Measurements from ENCODE around the gene VPS26A.
A peak's percentile ranks its signal among the peaks of the same experiment; 100 is the strongest.

VPS26A gene

DNA sequence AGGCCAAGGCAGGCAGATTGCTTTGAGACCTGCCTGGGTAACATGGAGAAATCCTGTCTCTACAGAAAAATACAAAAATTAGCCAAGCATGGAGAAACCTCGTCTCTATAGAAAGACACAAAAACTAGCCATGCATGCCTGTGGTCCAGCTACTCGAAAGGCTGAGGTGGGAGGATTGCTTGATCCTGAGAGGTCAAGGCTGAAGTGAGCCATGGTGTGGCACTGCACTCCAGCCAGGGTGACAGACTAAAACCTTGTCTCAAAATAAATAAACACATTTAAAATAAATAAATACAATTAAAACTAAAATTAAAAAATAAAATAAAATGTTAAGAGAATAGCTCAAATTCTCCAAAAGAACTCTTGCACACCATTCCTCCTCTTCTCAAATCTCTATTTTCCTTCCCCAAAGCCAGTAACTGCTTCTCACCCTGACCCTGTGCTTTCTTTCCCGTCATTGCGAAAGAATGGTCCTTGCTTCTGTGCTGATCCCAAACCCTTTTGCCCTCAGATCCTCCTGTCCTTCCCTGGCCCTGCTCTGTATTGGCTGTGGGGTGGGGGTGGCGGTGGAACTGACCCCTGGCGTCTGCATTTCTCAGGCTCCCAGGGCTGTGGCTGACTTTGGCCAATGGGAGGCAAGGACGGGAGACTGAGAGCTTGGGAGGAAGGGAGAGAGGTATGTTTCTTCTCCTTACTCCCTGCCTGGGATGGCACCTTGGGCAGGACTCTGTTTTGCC lies 23.7 kb upstream of the VPS26A start:
- H2BK5ac ChIP-seq (ENCODE audit: low read depth, low read length, poor library complexity): no peak overlapping the region
- no peaks in the 10 kb centered on the region for H3K36me3 ChIP-seq (ENCODE audit: control insufficient read depth in 1 of 2, insufficient read depth in 2 of 2, low read length in 2 of 2)
- no CpG with 5 or more reads among the region's 7 CpGs for WGBS (ENCODE audit: extremely low coverage, insufficient coverage, insufficient read length)
- H4K91ac ChIP-seq (ENCODE audit: low read depth, low read length): no peak overlapping the region
- H2BK12ac ChIP-seq (ENCODE audit: low read length): no peak overlapping the region
- H3K9ac ChIP-seq (ENCODE audit: low read length): no peak overlapping the region
- no peak overlapping the region for H3K4me2 ChIP-seq (ENCODE audit: low read length)
- H3K4me1 ChIP-seq (ENCODE audit: control insufficient read depth in 1 of 2, insufficient read depth in 2 of 2, low read length in 2 of 2): no peaks in the 10 kb centered on the region
- no peak overlapping the region for H3K18ac ChIP-seq (ENCODE audit: low read length)
- no peaks in the 10 kb centered on the region for H3K79me2 ChIP-seq (ENCODE audit: control insufficient read depth, insufficient read depth, low read length, poor library complexity)
- H3K27ac ChIP-seq (ENCODE audit: low read depth, low read length): no peak overlapping the region
- H3K4ac ChIP-seq (ENCODE audit: low read depth, low read length): no peak overlapping the region
- H3K27me3 ChIP-seq (ENCODE audit: insufficient read depth, low read length): no peaks in the 10 kb centered on the region
- H2AK5ac ChIP-seq (ENCODE audit: low read length): no peak overlapping the region
- no peaks in the 10 kb centered on the region for H3K9me3 ChIP-seq (ENCODE audit: insufficient read depth, low read depth, low read length)
- no peak overlapping the region for H2AFZ ChIP-seq (ENCODE audit: insufficient read depth, low read length, poor library complexity)
- no peak overlapping the region for H2BK120ac ChIP-seq (ENCODE audit: insufficient read depth, low read length, poor library complexity)
- no peak overlapping the region for H3K4me3 ChIP-seq (ENCODE audit: low read depth, low read length)
- DNase-seq: no peak
- H4K12ac ChIP-seq (ENCODE audit: low read depth, low read length): no peak overlapping the region
- no peak overlapping the region for H3K23ac ChIP-seq (ENCODE audit: low read length)
- no peak overlapping the region for H4K8ac ChIP-seq (ENCODE audit: low read depth, low read length)
- H3K14ac ChIP-seq (ENCODE audit: low read length): no peak overlapping the region
- H3K79me1 ChIP-seq (ENCODE audit: low read length): no peaks in the 10 kb centered on the region

DNA sequence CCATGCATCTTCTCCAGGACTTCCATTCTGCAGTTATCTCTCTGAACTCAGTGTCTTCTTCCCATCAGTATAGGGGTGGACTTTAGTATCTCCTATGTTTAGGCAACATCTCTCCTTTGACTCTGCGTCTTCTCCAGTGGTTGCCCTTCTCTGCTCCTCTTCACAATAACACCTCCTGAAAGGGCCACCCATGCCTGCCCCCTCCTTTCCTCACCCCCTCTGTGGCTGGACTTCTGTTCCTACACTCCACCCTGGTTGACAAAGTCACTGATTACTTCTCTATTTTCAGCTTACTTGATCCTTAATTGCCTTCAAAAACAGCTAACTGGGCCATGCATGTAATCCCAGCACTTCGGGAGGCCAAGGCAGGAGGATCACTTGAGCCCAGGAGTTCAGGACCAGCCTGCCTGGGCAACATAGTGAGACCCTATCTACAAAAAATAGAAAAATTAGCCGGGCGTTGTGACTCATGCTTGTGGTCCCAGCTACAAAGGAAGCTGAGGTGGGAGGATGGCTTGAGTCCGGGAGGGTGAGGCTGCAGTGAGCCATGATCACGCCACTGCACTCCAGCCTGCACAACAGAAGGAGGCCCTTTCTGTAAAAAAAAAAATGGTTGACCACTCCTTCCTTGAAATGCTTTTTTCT lies 22.4 kb upstream of the VPS26A start:
- H3K4me2 ChIP-seq (ENCODE audit: low read length): no peak overlapping the region
- H3K4ac ChIP-seq (ENCODE audit: low read depth, low read length): no peak overlapping the region
- H3K79me1 ChIP-seq (ENCODE audit: low read length): no peaks in the 10 kb centered on the region
- H3K18ac ChIP-seq (ENCODE audit: low read length): no peak overlapping the region
- no peak overlapping the region for H4K8ac ChIP-seq (ENCODE audit: low read depth, low read length)
- no peak overlapping the region for H3K27ac ChIP-seq (ENCODE audit: low read depth, low read length)
- H4K91ac ChIP-seq (ENCODE audit: low read depth, low read length): no peak overlapping the region
- no peak overlapping the region for H2BK12ac ChIP-seq (ENCODE audit: low read length)
- no peak overlapping the region for H3K4me3 ChIP-seq (ENCODE audit: low read depth, low read length)
- H3K4me1 ChIP-seq (ENCODE audit: control insufficient read depth in 1 of 2, insufficient read depth in 2 of 2, low read length in 2 of 2): no peaks in the 10 kb centered on the region
- H3K36me3 ChIP-seq (ENCODE audit: control insufficient read depth in 1 of 2, insufficient read depth in 2 of 2, low read length in 2 of 2): no peaks in the 10 kb centered on the region
- H2BK5ac ChIP-seq (ENCODE audit: low read depth, low read length, poor library complexity): no peak overlapping the region
- peak in 1 of 2 donors; percentile 31 for DNase-seq
- H2AFZ ChIP-seq (ENCODE audit: insufficient read depth, low read length, poor library complexity): no peak overlapping the region
- no peak overlapping the region for H2AK5ac ChIP-seq (ENCODE audit: low read length)
- H4K12ac ChIP-seq (ENCODE audit: low read depth, low read length): no peak overlapping the region
- no peaks in the 10 kb centered on the region for H3K9me3 ChIP-seq (ENCODE audit: insufficient read depth, low read depth, low read length)
- H2BK120ac ChIP-seq (ENCODE audit: insufficient read depth, low read length, poor library complexity): no peak overlapping the region
- H3K79me2 ChIP-seq (ENCODE audit: control insufficient read depth, insufficient read depth, low read length, poor library complexity): no peaks in the 10 kb centered on the region
- no peak overlapping the region for H3K14ac ChIP-seq (ENCODE audit: low read length)
- no peak overlapping the region for H3K23ac ChIP-seq (ENCODE audit: low read length)
- no peak overlapping the region for H3K9ac ChIP-seq (ENCODE audit: low read length)
- H3K27me3 ChIP-seq (ENCODE audit: insufficient read depth, low read length): no peaks in the 10 kb centered on the region
- WGBS (ENCODE audit: extremely low coverage, insufficient coverage, insufficient read length): no CpG with 5 or more reads among the region's 6 CpGs

DNA sequence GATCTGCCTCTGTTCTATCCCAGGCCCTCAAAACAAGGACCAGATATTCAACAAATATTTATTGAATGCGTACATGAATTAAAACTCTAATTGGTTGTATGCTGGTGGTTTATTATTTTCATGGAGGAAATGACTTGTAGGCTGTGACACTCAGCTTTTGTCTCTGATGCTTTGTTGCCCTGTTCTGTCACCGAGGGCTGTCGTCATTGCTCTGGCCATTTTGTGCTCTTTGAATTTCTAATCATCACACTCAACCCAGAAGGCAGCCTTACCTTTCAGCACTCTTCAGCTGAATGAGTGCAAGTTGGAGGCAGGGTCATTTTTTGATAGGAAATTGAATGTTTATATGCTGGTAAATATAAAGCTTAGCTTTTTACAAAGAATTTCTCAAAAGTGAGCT lies 21.5 kb upstream of the VPS26A start:
- no peak overlapping the region for H3K27ac ChIP-seq (ENCODE audit: low read depth, low read length)
- H3K18ac ChIP-seq (ENCODE audit: low read length): no peak overlapping the region
- no peak overlapping the region for H2BK5ac ChIP-seq (ENCODE audit: low read depth, low read length, poor library complexity)
- no peak overlapping the region for H2BK120ac ChIP-seq (ENCODE audit: insufficient read depth, low read length, poor library complexity)
- H3K4me3 ChIP-seq (ENCODE audit: low read depth, low read length): no peak overlapping the region
- no peak overlapping the region for H3K4me2 ChIP-seq (ENCODE audit: low read length)
- H3K79me2 ChIP-seq (ENCODE audit: control insufficient read depth, insufficient read depth, low read length, poor library complexity): no peaks in the 10 kb centered on the region
- H3K14ac ChIP-seq (ENCODE audit: low read length): no peak overlapping the region
- DNase-seq: no peak
- no peak overlapping the region for H2AK5ac ChIP-seq (ENCODE audit: low read length)
- no peak overlapping the region for H3K23ac ChIP-seq (ENCODE audit: low read length)
- H4K91ac ChIP-seq (ENCODE audit: low read depth, low read length): no peak overlapping the region
- WGBS (ENCODE audit: extremely low coverage, insufficient coverage, insufficient read length): no CpG with 5 or more reads among the region's 3 CpGs
- no peaks in the 10 kb centered on the region for H3K79me1 ChIP-seq (ENCODE audit: low read length)
- no peak overlapping the region for H4K12ac ChIP-seq (ENCODE audit: low read depth, low read length)
- no peaks in the 10 kb centered on the region for H3K9me3 ChIP-seq (ENCODE audit: insufficient read depth, low read depth, low read length)
- no peaks in the 10 kb centered on the region for H3K36me3 ChIP-seq (ENCODE audit: control insufficient read depth in 1 of 2, insufficient read depth in 2 of 2, low read length in 2 of 2)
- H4K8ac ChIP-seq (ENCODE audit: low read depth, low read length): no peak overlapping the region
- H3K4ac ChIP-seq (ENCODE audit: low read depth, low read length): no peak overlapping the region
- no peak overlapping the region for H2BK12ac ChIP-seq (ENCODE audit: low read length)
- H3K4me1 ChIP-seq (ENCODE audit: control insufficient read depth in 1 of 2, insufficient read depth in 2 of 2, low read length in 2 of 2): no peaks in the 10 kb centered on the region
- no peak overlapping the region for H2AFZ ChIP-seq (ENCODE audit: insufficient read depth, low read length, poor library complexity)
- no peaks in the 10 kb centered on the region for H3K27me3 ChIP-seq (ENCODE audit: insufficient read depth, low read length)
- no peak overlapping the region for H3K9ac ChIP-seq (ENCODE audit: low read length)

DNA sequence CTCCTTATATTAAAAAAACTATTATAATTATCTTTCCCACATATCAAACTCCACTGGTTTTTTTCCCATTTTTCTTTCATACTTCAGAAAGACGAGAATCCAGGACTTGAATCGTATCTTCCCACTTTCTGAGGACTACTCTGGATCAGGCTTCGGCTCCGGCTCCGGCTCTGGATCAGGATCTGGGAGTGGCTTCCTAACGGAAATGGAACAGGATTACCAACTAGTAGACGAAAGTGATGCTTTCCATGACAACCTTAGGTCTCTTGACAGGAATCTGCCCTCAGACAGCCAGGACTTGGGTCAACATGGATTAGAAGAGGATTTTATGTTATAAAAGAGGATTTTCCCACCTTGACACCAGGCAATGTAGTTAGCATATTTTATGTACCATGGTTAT lies 20.2 kb upstream of the VPS26A start:
- no peak overlapping the region for H3K4ac ChIP-seq (ENCODE audit: low read depth, low read length)
- no peak overlapping the region for H4K91ac ChIP-seq (ENCODE audit: low read depth, low read length)
- H3K36me3 ChIP-seq (ENCODE audit: control insufficient read depth in 1 of 2, insufficient read depth in 2 of 2, low read length in 2 of 2): no peaks in the 10 kb centered on the region
- no peak overlapping the region for H3K14ac ChIP-seq (ENCODE audit: low read length)
- no peaks in the 10 kb centered on the region for H3K4me1 ChIP-seq (ENCODE audit: control insufficient read depth in 1 of 2, insufficient read depth in 2 of 2, low read length in 2 of 2)
- no peak overlapping the region for H3K27ac ChIP-seq (ENCODE audit: low read depth, low read length)
- no peak overlapping the region for H2BK5ac ChIP-seq (ENCODE audit: low read depth, low read length, poor library complexity)
- H2AK5ac ChIP-seq (ENCODE audit: low read length): no peak overlapping the region
- H2AFZ ChIP-seq (ENCODE audit: insufficient read depth, low read length, poor library complexity): no peak overlapping the region
- no peaks in the 10 kb centered on the region for H3K9me3 ChIP-seq (ENCODE audit: insufficient read depth, low read depth, low read length)
- no peak overlapping the region for H3K9ac ChIP-seq (ENCODE audit: low read length)
- no peaks in the 10 kb centered on the region for H3K79me2 ChIP-seq (ENCODE audit: control insufficient read depth, insufficient read depth, low read length, poor library complexity)
- no peak overlapping the region for H3K4me2 ChIP-seq (ENCODE audit: low read length)
- no peaks in the 10 kb centered on the region for H3K27me3 ChIP-seq (ENCODE audit: insufficient read depth, low read length)
- H4K12ac ChIP-seq (ENCODE audit: low read depth, low read length): no peak overlapping the region
- H3K18ac ChIP-seq (ENCODE audit: low read length): no peak overlapping the region
- no peak overlapping the region for H2BK12ac ChIP-seq (ENCODE audit: low read length)
- no peak overlapping the region for H4K8ac ChIP-seq (ENCODE audit: low read depth, low read length)
- H3K23ac ChIP-seq (ENCODE audit: low read length): no peak overlapping the region
- no peak for DNase-seq
- H3K79me1 ChIP-seq (ENCODE audit: low read length): no peaks in the 10 kb centered on the region
- H2BK120ac ChIP-seq (ENCODE audit: insufficient read depth, low read length, poor library complexity): no peak overlapping the region
- no peak overlapping the region for H3K4me3 ChIP-seq (ENCODE audit: low read depth, low read length)
- no CpG with 5 or more reads among the region's 7 CpGs for WGBS (ENCODE audit: extremely low coverage, insufficient coverage, insufficient read length)
